ENCODE measurements around the gene FBXO46. TPM values are rescaled to one million over a fixed set of nuclear protein-coding genes. Genes with fewer than 3 reads are reported as not detected.
"Not testable (repeated sequence)": the region's sequence is repeated elsewhere in the genome, so short reads cannot be mapped to it uniquely, and the experiment has no call there.

The FBXO46 gene
- total and polyA plus RNA-seq, 12 donors = 5.2 to 13.5 (median 9.1) TPM

DNA sequence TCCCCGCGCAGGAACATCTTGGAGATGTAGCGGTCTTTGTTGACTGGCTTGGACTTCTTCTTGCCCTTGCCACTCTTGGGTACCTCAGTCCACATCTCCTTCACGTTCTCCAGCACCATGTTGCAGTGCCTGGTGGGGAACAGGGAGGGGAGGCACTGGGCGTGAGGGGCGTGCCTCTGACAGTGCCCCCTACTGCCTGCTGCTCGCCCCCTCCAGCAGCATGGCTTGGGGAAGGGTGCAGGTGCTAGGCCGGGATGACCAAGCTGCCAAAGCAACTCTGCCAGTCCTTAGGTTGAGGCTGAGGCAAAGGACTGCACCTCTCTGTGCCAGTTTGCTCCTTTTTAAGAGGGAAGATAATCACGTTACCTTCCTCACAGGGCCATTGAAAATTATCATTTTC, 43.1 kb downstream of the FBXO46 start:
- H3K27me3 ChIP-seq = no peaks in the 10 kb centered on the region
- TF ChIP-seq, protein P1, sequence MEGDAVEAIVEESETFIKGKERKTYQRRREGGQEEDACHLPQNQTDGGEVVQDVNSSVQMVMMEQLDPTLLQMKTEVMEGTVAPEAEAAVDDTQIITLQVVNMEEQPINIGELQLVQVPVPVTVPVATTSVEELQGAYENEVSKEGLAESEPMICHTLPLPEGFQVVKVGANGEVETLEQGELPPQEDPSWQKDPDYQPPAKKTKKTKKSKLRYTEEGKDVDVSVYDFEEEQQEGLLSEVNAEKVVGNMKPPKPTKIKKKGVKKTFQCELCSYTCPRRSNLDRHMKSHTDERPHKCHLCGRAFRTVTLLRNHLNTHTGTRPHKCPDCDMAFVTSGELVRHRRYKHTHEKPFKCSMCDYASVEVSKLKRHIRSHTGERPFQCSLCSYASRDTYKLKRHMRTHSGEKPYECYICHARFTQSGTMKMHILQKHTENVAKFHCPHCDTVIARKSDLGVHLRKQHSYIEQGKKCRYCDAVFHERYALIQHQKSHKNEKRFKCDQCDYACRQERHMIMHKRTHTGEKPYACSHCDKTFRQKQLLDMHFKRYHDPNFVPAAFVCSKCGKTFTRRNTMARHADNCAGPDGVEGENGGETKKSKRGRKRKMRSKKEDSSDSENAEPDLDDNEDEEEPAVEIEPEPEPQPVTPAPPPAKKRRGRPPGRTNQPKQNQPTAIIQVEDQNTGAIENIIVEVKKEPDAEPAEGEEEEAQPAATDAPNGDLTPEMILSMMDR (IDR thresholded peaks at IDR 0.05) = no peak
- no peak overlapping the region for H3K27ac ChIP-seq
- H3K36me3 ChIP-seq = peaks cover 0 to 64% (median 29%) of the 10 kb centered on the region in 9 donors
- ATAC-seq = no peak
- whole genome bisulfite sequencing, 2 donors = 89 to 95% methylated on average over 9 of the region's 9 CpGs
- DNase-seq = no peak
- no peaks in the 10 kb centered on the region for H3K9me3 ChIP-seq
- intact Hi-C loops (cut with DNase I) = no loop called here
- H3K4me3 ChIP-seq = no peak overlapping the region
- peaks cover 0 to 11% (median 9%) of the 10 kb centered on the region in 9 donors for H3K4me1 ChIP-seq

DNA sequence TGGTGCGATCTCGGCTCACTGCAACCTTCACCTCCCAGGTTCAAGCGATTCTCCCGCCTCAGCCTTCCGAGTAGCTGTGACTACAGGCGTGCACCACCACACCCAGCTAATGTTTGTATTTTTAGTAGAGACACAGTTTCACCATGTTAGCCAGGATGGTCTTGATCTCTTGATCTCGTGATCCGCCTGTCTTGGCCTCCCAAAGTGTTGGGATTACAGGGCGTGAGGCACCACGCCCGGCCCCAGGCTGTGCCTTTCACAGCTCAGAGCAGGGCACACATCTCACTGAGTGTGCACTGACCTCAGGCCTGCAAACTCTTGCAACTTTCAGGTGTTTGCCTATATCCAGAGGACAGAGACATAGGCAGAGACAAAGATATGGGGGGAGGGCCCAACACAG, 45.7 kb downstream of the FBXO46 start:
- intact Hi-C loops (cut with DNase I) = not testable (repeated sequence)
- 79 to 87% methylated on average over 11 of the region's 11 CpGs for WGBS, 2 donors

DNA sequence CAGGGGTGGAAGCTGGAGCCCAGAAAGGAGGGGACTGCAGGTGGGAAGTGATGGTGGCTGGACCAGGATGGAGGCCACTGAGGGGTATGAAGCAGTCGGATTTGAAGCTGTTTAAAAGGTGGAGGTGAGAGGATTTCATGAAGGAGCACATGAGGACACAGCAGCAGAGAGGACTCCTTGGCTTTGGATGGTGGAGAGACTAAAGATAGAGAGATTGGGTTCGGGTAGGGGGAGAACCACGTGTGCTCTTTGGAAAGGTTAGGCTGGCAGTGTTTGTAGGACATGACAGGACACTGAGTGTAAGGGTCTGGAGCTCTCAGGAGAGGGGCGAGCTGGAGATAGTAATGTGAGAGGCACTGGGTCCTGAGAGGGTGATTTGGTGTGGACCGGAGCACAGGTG, 47.8 kb downstream of the FBXO46 start:
- H3K27me3 ChIP-seq = peaks cover 8 to 26% (median 14%) of the 10 kb centered on the region in 7 donors
- WGBS, 2 donors = 59 to 64% methylated on average over 5 of the region's 5 CpGs
- TF ChIP-seq, protein P1 (IDR thresholded peaks at IDR 0.05) = no peak
- ATAC-seq (no peak), DNase-seq (no peak)
- no peaks in the 10 kb centered on the region for H3K9me3 ChIP-seq
- no peak overlapping the region for H3K4me3 ChIP-seq
- peaks cover 0 to 47% (median 23%) of the 10 kb centered on the region in 9 donors for H3K36me3 ChIP-seq
- H3K27ac ChIP-seq = no peak overlapping the region
- intact Hi-C loops (cut with DNase I) = no loop called here
- peaks cover 0 to 15% (median 10%) of the 10 kb centered on the region in 9 donors for H3K4me1 ChIP-seq

More for the DNA sequence above, 45.7 kb downstream of the FBXO46 start:
- ATAC-seq, H3K27me3 ChIP-seq, H3K4me3 ChIP-seq, H3K9me3 ChIP-seq, DNase-seq, H3K27ac ChIP-seq: not testable (repeated sequence)
- Histone ChIP-seq H3K4me1 (peaks cover 0 to 12% (median 10%) of the 10 kb centered on the region in 9 donors), H3K36me3 (peaks cover 0 to 64% (median 29%) of the 10 kb centered on the region in 9 donors)

DNA sequence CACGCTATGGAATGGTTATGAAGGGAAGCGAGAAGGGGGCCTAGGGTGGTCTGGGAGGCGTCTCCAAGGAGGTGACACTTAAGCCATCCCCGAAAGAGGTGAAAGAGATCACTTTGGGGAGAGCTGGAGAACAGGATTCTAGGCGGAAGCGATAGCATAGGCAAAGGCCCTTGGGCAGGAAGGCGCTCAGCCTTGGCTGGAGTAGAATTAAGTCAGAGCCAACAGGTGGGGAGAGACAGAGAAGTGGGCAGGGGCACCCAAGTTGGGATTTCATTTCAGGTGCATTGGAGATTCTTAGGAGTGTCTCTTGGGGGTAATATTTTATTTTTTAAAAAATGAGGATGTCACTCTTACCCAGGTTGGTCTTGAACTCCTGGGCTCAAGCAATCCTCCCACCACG, 48.6 kb downstream of the FBXO46 start:
- Histone ChIP-seq H3K9me3 (no peaks in the 10 kb centered on the region), H3K27ac (peak overlapping the region in 7 of 10 donors; percentile 59 to 75 (median 73)), H3K4me3 (peak overlapping the region in 2 of 10 donors; percentile 45 to 52), H3K4me1 (peaks cover 0 to 23% (median 17%) of the 10 kb centered on the region in 9 donors), H3K27me3 (peaks cover 8 to 34% (median 20%) of the 10 kb centered on the region in 7 donors), H3K36me3 (peaks cover 0 to 39% (median 15%) of the 10 kb centered on the region in 9 donors)
- 76 to 78% methylated on average over 8 of the region's 8 CpGs for WGBS, 2 donors
- TF ChIP-seq, protein P1 (IDR thresholded peaks at IDR 0.05) = no peak
- ATAC-seq = peak in 1 of 8 donors; percentile 2
- intact Hi-C loops (cut with DNase I) = no loop called here
- no peak for DNase-seq

DNA sequence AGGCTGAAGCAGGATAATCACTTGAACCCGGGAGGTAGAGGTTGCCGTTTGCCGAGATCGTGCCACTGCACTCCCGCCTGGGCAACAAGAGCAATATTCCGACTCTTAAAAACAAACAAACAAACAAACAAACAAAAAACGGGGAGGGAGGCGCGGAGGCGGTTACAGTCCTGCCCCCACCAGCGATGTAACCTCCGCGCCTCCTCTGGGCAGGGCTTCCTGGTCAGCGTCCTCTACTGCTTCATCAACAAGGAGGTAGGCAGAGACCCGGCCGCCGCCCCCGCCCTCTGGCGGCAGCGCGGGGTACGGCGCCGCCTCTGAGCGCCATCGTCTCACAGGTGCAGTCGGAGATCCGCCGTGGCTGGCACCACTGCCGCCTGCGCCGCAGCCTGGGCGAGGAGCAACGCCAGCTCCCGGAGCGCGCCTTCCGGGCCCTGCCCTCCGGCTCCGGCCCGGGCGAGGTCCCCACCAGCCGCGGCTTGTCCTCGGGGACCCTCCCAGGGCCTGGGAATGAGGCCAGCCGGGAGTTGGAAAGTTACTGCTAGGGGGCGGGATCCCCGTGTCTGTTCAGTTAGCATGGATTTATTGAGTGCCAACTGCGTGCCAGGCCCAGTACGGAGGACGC, 49.2 kb downstream of the FBXO46 start:
- peaks cover 8 to 40% (median 26%) of the 10 kb centered on the region in 7 donors for H3K27me3 ChIP-seq
- ATAC-seq (peak; percentile 81 to 90 (median 88)), DNase-seq (peak; percentile 68 to 84)
- H3K4me3 ChIP-seq = peak overlapping the region in 9 of 10 donors; percentile 14 to 55 (median 49)
- peaks cover 0 to 28% (median 21%) of the 10 kb centered on the region in 9 donors for H3K4me1 ChIP-seq
- TF ChIP-seq, protein P1 (IDR thresholded peaks at IDR 0.05) = peak; percentile 90 to 99 (median 96)
- intact Hi-C loops (cut with DNase I) = no loop called here
- H3K36me3 ChIP-seq = peaks cover 0 to 32% (median 9%) of the 10 kb centered on the region in 9 donors
- H3K27ac ChIP-seq = peak overlapping the region in 9 of 10 donors; percentile 39 to 75 (median 70)
- 1 to 2% methylated on average over 45 to 51 of the region's 51 CpGs for WGBS, 2 donors
- no peaks in the 10 kb centered on the region for H3K9me3 ChIP-seq

All from heart right ventricle (tissue), 16 donors.